Effector memory CD8-positive, alpha-beta T cell (primary cell): ENCODE data around the gene ZBTB6.
A peak's percentile ranks its signal among the peaks of the same experiment; 100 is the strongest.
"Not testable (repeated sequence)": the region's sequence is repeated elsewhere in the genome, so short reads cannot be mapped to it uniquely, and the experiment has no call there.

Experiments
- ATAC-seq: fragments of 150-1000 bp; cut with Tn5 transposase; replicated peaks from 2 replicates; pipeline ENCODE4 v1.10.0; 2021; ENCODE audit warnings: mild to moderate bottlenecking, moderate library complexity
- DNase-seq, 3 experiments: peaks; one replicate each; pipeline ENCODE4 v3.0.0; 2021
- H3K27ac Mint-ChIP-seq, 2 donors: one replicate each; pipeline ENCODE4 v1.8.0; 2022; ENCODE audit warnings: mild to moderate bottlenecking in 2 of 2, mixed read lengths in 2 of 2, moderate library complexity in 2 of 2
- H3K27me3 Mint-ChIP-seq, 2 donors: one replicate each; pipeline ENCODE4 v1.8.0; 2022; ENCODE audit warnings: mixed read lengths in 2 of 2
- H3K36me3 Mint-ChIP-seq: one replicate; pipeline ENCODE4 v1.8.0; 2022; ENCODE audit warnings: mild to moderate bottlenecking, moderate library complexity, mixed read lengths; ENCODE audit not compliant: insufficient read depth
- H3K4me1 Mint-ChIP-seq, 2 donors: one replicate each; pipeline ENCODE4 v1.8.0; 2022; ENCODE audit warnings: low read depth in 2 of 2, mixed read lengths in 2 of 2
- H3K4me3 Mint-ChIP-seq, 2 donors: one replicate each; pipeline ENCODE4 v1.8.0; 2022; ENCODE audit warnings: mild to moderate bottlenecking in 2 of 2, mixed read lengths in 2 of 2, moderate library complexity in 2 of 2
- H3K9me3 Mint-ChIP-seq, 2 donors: one replicate each; pipeline ENCODE4 v1.8.0; 2022; ENCODE audit warnings: mixed read lengths in 2 of 2

ZBTB6 gene

DNA sequence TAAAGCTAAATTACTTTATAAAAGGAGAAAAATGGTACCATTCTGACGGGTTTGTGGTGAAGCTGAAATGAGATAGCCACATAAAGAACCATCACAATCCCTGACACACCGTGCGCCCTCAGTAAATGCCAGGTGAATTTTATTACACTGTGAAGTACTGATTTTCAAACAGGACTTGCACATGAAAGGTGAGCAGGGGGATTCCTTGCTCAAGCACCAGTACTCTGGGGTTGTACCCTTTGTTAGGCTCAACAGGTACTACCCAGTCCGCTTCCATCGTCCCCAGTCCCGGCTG, 27.3 kb upstream of the ZBTB6 start:
- Mint-ChIP-seq H3K4me3 (peak overlapping the region; percentile 92 to 93), H3K9me3 (no peaks in the 10 kb centered on the region), H3K4me1 (peaks cover 16 to 25% of the 10 kb centered on the region in 2 donors)

DNA sequence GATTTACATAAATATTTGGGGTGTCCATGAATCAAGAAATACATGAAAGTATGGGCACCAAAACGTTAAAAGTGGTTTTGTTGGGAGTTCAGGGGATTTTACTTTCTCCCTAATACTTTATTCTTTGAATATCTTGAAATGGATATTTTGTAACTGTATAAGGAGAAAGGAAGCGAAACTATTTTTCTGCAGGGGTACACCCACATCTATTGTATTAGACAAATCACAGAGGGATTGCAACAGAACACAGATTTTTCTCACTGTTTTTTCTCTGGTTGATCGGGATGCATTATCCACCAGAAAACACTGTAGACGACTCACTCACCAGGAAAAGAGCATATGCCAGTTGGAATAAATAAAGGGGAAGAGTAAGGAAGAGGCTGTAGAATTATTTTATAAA, 26.5 kb upstream of the ZBTB6 start:
- peak overlapping the region in 1 of 2 donors; percentile 46 for H3K27ac Mint-ChIP-seq
- no peak for DNase-seq
- H3K27me3 Mint-ChIP-seq: no peaks in the 10 kb centered on the region
- peaks cover 14 to 27% of the 10 kb centered on the region in 2 donors for H3K4me1 Mint-ChIP-seq
- peak overlapping the region in 1 of 2 donors; percentile 51 for H3K4me3 Mint-ChIP-seq
- ATAC-seq: no peak
- H3K36me3 Mint-ChIP-seq: peaks cover 15% of the 10 kb centered on the region
- no peaks in the 10 kb centered on the region for H3K9me3 Mint-ChIP-seq

More for the DNA sequence above, 27.3 kb upstream of the ZBTB6 start:
- DNase-seq (no peak), ATAC-seq (no peak)
- H3K27me3 Mint-ChIP-seq: no peaks in the 10 kb centered on the region
- peaks cover 13% of the 10 kb centered on the region for H3K36me3 Mint-ChIP-seq
- peak overlapping the region; percentile 94 to 95 for H3K27ac Mint-ChIP-seq

DNA sequence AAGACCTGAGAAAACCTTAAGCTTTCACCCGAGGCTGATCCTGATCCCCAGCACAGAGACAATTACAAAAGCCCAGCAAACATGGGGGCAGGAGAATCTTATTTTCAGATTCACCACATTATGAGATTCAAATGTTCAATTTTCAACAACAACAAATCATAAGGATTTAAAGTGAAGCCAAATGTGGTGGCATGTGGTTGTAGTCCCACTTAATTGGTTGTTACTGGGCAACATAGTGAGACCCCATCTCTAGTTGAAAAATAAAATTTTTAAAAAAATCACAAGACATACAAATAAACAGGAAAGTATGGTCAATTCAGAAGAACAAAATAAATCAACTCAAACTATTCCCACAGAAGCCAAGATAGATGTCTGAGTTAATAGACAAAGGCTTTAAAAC, 23.8 kb upstream of the ZBTB6 start:
- no peak overlapping the region for H3K4me3 Mint-ChIP-seq
- peaks cover 19 to 34% of the 10 kb centered on the region in 2 donors for H3K4me1 Mint-ChIP-seq
- no peak overlapping the region for H3K27ac Mint-ChIP-seq
- H3K27me3 Mint-ChIP-seq: no peaks in the 10 kb centered on the region
- DNase-seq (no peak), ATAC-seq (no peak)
- H3K36me3 Mint-ChIP-seq: peaks cover 20% of the 10 kb centered on the region
- H3K9me3 Mint-ChIP-seq: no peaks in the 10 kb centered on the region

DNA sequence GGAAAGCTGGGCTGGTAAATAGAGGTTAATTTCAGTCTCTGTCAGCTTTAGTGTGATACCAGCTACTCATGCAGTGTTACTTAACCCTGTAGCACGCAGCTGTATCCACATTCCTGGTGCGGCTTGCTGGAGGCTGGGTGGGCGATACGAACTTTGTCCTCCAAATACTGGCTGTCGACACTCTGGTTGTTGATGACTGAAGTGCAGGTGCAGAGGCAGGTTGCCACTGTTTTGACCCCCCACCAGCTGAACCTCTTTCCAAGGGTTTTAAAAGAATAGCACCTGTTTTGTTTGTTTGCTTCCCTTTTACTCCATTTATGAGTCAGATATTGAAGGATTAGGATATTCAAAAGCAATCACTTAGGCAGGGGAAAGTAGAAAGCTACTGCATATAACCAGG, 23.3 kb upstream of the ZBTB6 start:
- peaks cover 17% of the 10 kb centered on the region for H3K36me3 Mint-ChIP-seq
- H3K4me3 Mint-ChIP-seq: no peak overlapping the region
- H3K27ac Mint-ChIP-seq: no peak overlapping the region
- no peaks in the 10 kb centered on the region for H3K27me3 Mint-ChIP-seq
- ATAC-seq (no peak), DNase-seq (no peak)
- H3K4me1 Mint-ChIP-seq: peaks cover 15 to 31% of the 10 kb centered on the region in 2 donors
- no peaks in the 10 kb centered on the region for H3K9me3 Mint-ChIP-seq

DNA sequence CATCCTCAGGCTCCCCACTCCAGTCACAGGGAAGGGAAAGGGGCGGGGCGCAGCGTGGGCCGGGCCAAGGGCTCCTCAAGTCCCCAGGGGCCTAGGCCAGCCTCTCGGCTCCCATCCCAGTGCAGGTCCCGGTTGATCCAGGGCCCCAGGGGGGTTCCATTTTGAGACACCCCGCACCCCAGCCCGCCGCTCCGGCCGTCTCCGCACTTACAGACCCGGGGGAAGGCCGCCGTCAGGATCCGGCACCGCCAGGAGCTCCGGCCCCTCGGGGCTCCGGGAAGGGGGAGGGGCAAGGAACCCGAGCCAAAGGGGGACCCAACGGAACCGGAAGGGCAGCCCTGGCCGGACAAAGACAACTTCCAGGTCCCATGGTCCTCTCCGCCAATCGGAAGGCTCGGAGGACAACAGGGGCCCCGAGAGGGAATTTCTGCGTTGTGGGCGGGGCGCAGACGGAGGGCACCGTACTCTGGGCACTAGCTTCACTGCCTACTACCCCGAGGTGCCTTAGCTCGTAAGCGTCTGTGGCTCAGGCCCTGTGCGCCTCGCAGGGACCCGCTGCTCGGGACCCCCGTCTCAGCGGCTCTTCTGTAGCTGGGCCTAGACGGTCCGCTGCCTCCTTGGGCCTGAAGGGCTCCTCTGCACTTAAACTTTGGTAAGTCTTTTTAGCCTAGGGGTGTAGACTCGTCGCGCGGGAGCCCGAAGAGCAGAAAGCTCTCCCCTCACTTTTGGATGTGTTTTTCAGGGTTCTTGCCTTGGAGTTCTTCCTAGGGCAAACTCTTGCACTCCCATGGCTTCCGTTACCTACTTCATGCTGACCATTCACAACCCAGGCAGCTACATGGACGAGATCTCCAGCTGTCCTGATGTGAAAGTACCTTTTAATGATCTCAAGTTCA, 18.4 kb upstream of the ZBTB6 start, which contains the start of gene ZBTB26:
ZBTB26 (minus strand) TSS at position 287 of the 896 bp plus-strand sequence. CDS start 11,578 bp downstream, outside the sequence.
- H3K4me3 Mint-ChIP-seq: no peak within 1 kb of the TSS
- H3K9me3 Mint-ChIP-seq: no peaks in the 10 kb centered on the region
- H3K27ac Mint-ChIP-seq: no peak within 1 kb of the TSS

DNA sequence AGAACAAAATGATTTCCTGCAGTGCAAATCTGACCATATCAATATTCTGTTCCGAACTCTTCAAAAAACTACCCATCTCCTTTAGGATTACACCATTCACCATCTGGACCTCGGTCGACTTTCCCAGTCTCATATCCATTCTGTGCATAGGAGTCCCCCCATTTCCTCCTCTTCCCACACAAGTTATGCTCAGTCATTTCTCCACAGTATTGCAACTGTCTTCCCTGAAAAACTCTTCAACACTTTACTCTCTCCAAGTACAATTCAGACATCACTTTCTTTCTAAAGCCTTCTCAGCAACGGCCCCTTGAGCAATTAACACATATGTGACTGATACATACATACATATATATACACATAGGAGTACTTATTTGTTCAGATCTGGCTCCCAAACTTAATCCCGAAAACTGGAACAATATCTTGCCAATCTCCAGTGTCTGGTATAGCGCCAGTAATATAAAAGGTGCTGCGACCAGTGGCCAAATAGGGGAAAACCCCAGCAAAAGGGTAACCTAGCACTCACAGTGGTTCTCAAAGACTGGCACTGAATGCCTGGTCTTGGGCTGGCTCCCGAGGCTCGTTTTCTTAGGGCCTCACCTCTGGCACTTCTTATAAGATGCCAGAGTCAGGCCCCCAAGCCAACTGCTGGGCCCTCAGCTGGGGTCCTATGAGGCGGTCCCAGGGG, 17.6 kb upstream of the ZBTB6 start:
- peaks cover 9 to 20% of the 10 kb centered on the region in 2 donors for H3K4me1 Mint-ChIP-seq
- no peak overlapping the region for H3K27ac Mint-ChIP-seq
- DNase-seq (no peak), ATAC-seq (peak; percentile 21)
- no peaks in the 10 kb centered on the region for H3K27me3 Mint-ChIP-seq
- peaks cover 8% of the 10 kb centered on the region for H3K36me3 Mint-ChIP-seq
- no peak overlapping the region for H3K4me3 Mint-ChIP-seq
- H3K9me3 Mint-ChIP-seq: no peaks in the 10 kb centered on the region

More for the DNA sequence above, 18.4 kb upstream of the ZBTB6 start, which contains the start of gene ZBTB26:
- Mint-ChIP-seq H3K36me3 (peaks cover 8% of the 10 kb centered on the region), H3K27me3 (no peaks in the 10 kb centered on the region), H3K4me1 (peaks cover 9 to 20% of the 10 kb centered on the region in 2 donors)
- peak; percentile 97 for ATAC-seq
- peak; percentile 84 to 89 (median 87) for DNase-seq

DNA sequence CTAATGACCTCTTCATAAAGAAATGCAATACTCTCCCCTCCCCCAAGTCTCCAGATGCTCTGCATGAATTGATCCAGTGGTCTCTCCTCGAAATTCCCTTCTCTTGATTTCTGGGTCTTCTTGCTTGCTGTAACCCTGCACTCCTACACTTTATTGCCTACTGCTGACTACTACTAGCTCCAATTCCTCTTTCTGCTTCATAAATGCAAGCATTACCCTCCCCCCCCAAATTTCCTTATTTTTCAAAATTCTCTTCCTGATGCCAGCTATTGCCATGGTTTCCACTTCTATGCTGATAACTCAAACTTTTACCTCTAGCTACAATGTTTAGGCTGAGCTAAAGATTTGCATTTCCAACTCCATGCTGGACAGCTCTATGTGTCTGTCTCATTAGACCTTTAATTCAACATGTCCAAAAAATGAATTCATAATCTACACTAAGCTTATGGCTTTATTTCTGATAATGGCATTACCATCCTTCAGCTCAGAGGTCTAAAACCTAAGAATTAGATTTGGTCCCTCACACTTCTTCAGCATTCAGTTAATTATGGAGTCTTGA, 16.8 kb upstream of the ZBTB6 start:
- no peak for ATAC-seq
- DNase-seq: no peak
- Mint-ChIP-seq H3K4me3 (no peak overlapping the region), H3K4me1 (peaks cover 9 to 14% of the 10 kb centered on the region in 2 donors), H3K27ac (no peak overlapping the region), H3K27me3 (no peaks in the 10 kb centered on the region), H3K36me3 (peaks cover 6% of the 10 kb centered on the region), H3K9me3 (no peaks in the 10 kb centered on the region)

DNA sequence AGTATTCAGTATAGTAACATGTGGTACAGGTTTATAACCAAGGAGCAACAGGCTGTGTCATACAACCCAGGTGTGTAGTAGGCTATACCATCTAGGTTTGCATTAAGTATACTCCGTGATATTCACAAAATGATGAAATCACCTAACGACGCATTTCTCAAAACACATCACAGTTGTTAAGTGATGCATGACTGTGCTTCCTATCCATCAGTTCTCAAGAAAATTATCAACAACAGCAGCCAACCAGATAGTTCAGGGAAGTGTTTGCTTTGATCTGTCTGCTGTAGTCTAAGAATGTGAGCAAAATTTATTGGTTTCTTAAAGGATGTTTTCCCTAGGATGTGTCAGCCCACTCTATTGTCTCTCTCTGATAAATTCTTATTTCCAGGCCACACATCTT, 10.8 kb upstream of the ZBTB6 start:
- Mint-ChIP-seq H3K4me3 (no peak overlapping the region), H3K27me3 (no peaks in the 10 kb centered on the region), H3K9me3 (no peaks in the 10 kb centered on the region), H3K4me1 (peaks cover 0 to 12% of the 10 kb centered on the region in 2 donors), H3K27ac (no peak overlapping the region), H3K36me3 (peaks cover 10% of the 10 kb centered on the region)
- DNase-seq: no peak
- no peak for ATAC-seq

DNA sequence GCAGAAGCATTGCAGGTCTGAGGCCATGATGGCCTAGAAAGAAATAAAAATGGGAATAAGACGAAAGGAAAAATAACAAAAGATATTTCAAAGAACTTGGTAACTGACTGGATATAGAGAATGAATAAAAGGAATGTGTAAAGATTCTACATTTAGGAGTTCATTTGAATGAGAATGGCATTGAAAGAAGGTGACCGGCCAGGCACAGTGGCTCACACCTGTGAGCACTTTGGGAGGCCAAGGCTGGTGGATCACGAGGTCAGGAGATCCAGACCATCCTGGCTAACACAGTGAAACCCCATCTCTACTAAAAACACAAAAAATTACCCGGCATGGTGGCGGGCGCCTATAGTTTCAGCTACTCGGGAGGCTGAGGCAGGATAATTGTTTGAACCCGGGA, 9.6 kb upstream of the ZBTB6 start:
- H3K27ac Mint-ChIP-seq: no peak overlapping the region

DNA sequence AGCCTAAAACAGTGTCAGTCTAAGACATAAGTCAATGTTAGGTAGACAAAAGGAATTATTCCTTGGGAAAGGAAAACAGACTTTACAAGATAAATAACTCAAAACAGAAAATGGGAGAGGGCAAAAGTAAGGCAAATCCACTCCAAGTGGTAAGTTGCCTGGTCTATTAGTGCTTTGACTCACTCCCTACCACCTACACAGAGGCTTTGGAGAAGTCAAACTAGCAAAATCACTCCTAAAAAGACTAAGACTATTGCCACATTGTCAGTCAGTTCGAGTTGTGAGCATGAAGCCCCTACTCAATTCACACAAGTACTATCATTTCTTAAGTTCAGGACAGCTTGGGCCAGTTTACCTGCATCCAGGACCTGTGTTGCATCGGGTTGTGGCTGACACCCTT, 5.2 kb upstream of the ZBTB6 start:
- ATAC-seq (no peak), DNase-seq (no peak)
- no peak overlapping the region for H3K4me3 Mint-ChIP-seq
- no peaks in the 10 kb centered on the region for H3K27me3 Mint-ChIP-seq
- no peaks in the 10 kb centered on the region for H3K9me3 Mint-ChIP-seq
- peaks cover 1 to 7% of the 10 kb centered on the region in 2 donors for H3K4me1 Mint-ChIP-seq
- peaks cover 19% of the 10 kb centered on the region for H3K36me3 Mint-ChIP-seq
- no peak overlapping the region for H3K27ac Mint-ChIP-seq

More for the DNA sequence above, 9.6 kb upstream of the ZBTB6 start:
- no peak for DNase-seq
- peaks cover 0 to 12% of the 10 kb centered on the region in 2 donors for H3K4me1 Mint-ChIP-seq
- H3K36me3 Mint-ChIP-seq: peaks cover 10% of the 10 kb centered on the region
- ATAC-seq: no peak
- H3K4me3 Mint-ChIP-seq: no peak overlapping the region
- H3K9me3 Mint-ChIP-seq: no peaks in the 10 kb centered on the region
- no peaks in the 10 kb centered on the region for H3K27me3 Mint-ChIP-seq

DNA sequence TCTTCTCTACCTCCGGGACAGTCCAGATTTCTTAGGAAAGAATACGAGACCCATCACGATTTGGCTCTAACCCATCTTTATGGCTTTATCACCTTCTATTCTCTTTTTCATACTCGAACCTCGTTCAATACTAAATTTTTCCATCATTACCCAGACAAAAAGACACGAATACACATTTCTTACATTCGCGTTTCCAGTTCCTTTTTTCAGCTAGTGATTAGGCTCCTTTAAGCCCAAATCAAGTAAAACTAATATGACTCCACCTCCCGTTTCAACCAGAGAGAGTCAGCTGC, 506 bp downstream of the ZBTB6 start:
- no peaks in the 10 kb centered on the region for H3K27me3 Mint-ChIP-seq
- ATAC-seq (no peak), DNase-seq (no peak)
- H3K9me3 Mint-ChIP-seq: no peaks in the 10 kb centered on the region
- H3K36me3 Mint-ChIP-seq: peaks cover 55% of the 10 kb centered on the region
- peak overlapping the region; percentile 90 to 96 for H3K4me3 Mint-ChIP-seq
- H3K4me1 Mint-ChIP-seq: peaks cover 19 to 30% of the 10 kb centered on the region in 2 donors
- H3K27ac Mint-ChIP-seq: peak overlapping the region; percentile 96 to 98

DNA sequence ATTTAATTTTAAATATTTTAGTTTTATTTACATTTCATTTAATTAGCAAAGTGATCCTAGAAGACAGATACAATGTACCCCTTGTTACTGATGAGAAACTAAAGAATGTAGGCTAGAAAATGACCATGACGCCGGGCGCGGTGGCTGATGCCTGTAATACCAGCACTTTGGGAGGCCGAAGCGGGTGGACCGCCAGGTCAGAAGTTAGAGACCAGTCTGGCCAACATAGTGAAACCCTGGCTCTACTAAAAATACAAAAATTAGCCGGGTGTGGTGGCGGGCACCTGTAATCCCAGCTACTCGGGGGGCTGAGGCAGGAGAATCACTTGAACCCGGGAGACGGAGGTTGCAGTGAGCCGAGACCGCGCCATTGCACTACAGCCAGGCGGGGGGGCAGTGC, 7.0 kb downstream of the ZBTB6 start:
- H3K27me3 Mint-ChIP-seq, H3K4me3 Mint-ChIP-seq, H3K27ac Mint-ChIP-seq, ATAC-seq, DNase-seq, H3K9me3 Mint-ChIP-seq: not testable (repeated sequence)
- H3K4me1 Mint-ChIP-seq: peaks cover 15 to 31% of the 10 kb centered on the region in 2 donors
- H3K36me3 Mint-ChIP-seq: peaks cover 46% of the 10 kb centered on the region

DNA sequence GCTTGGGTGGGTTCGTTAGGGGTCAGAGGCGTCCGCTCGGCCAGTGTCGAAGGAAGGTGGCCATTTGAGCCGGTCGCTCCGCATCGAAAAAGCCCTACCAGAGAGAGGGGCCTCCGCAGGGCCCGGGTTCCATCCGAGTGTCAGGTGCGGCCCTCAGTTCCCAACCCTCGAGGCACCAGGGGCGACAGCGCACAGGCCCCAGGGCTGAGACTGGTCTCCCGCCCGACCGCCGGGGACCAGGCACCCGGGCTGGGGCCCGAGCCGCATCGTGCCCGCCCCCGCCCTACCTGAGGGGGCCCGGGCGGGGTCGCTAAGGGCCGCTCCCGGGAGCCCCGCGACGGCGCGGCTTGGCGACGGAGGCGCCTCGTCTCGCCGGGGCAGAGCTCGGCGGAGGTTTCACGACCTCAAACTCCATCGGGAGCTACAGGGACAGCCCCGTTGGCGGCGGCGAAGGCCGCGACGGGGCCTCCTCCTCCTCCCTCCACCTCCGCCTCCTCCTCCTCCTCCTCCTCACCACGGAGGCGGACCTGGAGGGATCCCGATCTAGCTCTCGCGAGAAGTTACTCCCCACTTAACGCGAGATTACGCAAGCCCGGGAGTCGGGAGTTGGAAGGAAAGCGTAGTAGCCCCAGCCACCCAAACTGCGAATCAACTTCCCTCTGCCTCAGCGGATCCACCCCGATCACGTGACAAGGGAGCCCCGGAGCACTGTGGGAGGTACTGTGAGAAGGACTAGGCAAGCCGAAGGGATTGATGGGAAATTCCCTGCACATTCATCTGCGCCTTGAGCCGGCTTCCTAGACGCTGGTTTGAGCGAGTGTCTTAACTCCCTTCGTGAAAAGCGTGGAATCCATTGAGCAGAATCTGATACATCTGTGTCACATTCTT, 8.1 kb downstream of the ZBTB6 start, which contains the start of gene RC3H2:
RC3H2 (minus strand) TSS at position 537 of the 888 bp plus-strand sequence. CDS start 7,850 bp downstream, outside the sequence.
- Mint-ChIP-seq H3K36me3 (peaks cover 37% of the 10 kb centered on the region), H3K4me3 (peak within 1 kb of the TSS; percentile 91), H3K27me3 (no peaks in the 10 kb centered on the region), H3K27ac (peak within 1 kb of the TSS; percentile 95 to 98), H3K4me1 (peaks cover 15 to 31% of the 10 kb centered on the region in 2 donors), H3K9me3 (no peaks in the 10 kb centered on the region)
- ATAC-seq (peak; percentile 87), DNase-seq (peak; percentile 96 to 97 (median 96))
